Osteoblast (primary cell): Measurements from ENCODE around the gene SORBS1. TPM values are rescaled to one million over a fixed set of nuclear protein-coding genes. Genes with fewer than 3 reads are reported as not detected.
"Not testable (repeated sequence)": the region's sequence is repeated elsewhere in the genome, so short reads cannot be mapped to it uniquely, and the experiment has no call there.

Experiments
- DNase-seq: peaks from one replicate; pipeline ENCODE4 v3.0.0; 2011; ENCODE audit warnings: low spot score, mixed read lengths; ENCODE audit not compliant: insufficient read length; ENCODE audit errors: missing footprints
- H2AFZ ChIP-seq: 2 replicates; pipeline ENCODE4 v1.6.0; 2011; ENCODE audit warnings: mild to moderate bottlenecking, low read length
- H3K27ac ChIP-seq: 2 replicates; pipeline ENCODE4 v1.5.1; 2011; ENCODE audit warnings: mild to moderate bottlenecking, low read depth, low read length, moderate library complexity
- H3K27me3 ChIP-seq: 2 replicates; pipeline ENCODE4 v1.6.0; 2012; ENCODE audit warnings: mild to moderate bottlenecking, control low read depth, inconsistent platforms, low read length, moderate library complexity; ENCODE audit not compliant: insufficient read depth
- H3K36me3 ChIP-seq: 2 replicates; pipeline ENCODE4 v1.5.1; 2011; ENCODE audit warnings: mild to moderate bottlenecking, low read length, control low read depth, moderate library complexity; ENCODE audit not compliant: insufficient read depth
- H3K4me1 ChIP-seq: 2 replicates; pipeline ENCODE4 v1.5.1; 2011; ENCODE audit warnings: mild to moderate bottlenecking, low read length, control low read depth, moderate library complexity; ENCODE audit not compliant: insufficient read depth
- H3K4me2 ChIP-seq: 2 replicates; pipeline ENCODE4 v1.6.0; 2011; ENCODE audit warnings: mild to moderate bottlenecking, low read length; ENCODE audit not compliant: insufficient read depth
- H3K4me3 ChIP-seq: fragments of 200-600 bp; sonication (generic); 3 replicates; pipeline ENCODE4 v1.5.1; 2012; ENCODE audit warnings: mild to moderate bottlenecking, low read length, inconsistent platforms; ENCODE audit not compliant: insufficient read depth
- H3K79me2 ChIP-seq: 2 replicates; pipeline ENCODE4 v1.6.0; 2012; ENCODE audit warnings: mild to moderate bottlenecking, low read length, control low read depth, inconsistent platforms; ENCODE audit not compliant: insufficient read depth
- H3K9me3 ChIP-seq: 2 replicates; pipeline ENCODE4 v1.5.1; 2011; ENCODE audit warnings: low read depth, low read length, control low read depth
- H4K20me1 ChIP-seq: 2 replicates; pipeline ENCODE4 v1.6.0; 2012; ENCODE audit warnings: mild to moderate bottlenecking, low read length, control low read depth; ENCODE audit not compliant: insufficient read depth
- CTCF ChIP-seq: IDR thresholded peaks from 2 replicates; pipeline ENCODE4 v1.5.1; 2011; ENCODE audit warnings: mild to moderate bottlenecking, low read depth, low read length, moderate library complexity; ENCODE audit errors: extremely low read depth
- total RNA-seq: library from RNA; depleted of rRNA; stranded (reverse); fragments of >200 nt; gene quantifications from 2 replicates; pipeline ENCODE4 v1.2.3, GENCODE V29; 2012

The SORBS1 gene
- total RNA-seq, 1 donor, result 0.72 TPM

DNA sequence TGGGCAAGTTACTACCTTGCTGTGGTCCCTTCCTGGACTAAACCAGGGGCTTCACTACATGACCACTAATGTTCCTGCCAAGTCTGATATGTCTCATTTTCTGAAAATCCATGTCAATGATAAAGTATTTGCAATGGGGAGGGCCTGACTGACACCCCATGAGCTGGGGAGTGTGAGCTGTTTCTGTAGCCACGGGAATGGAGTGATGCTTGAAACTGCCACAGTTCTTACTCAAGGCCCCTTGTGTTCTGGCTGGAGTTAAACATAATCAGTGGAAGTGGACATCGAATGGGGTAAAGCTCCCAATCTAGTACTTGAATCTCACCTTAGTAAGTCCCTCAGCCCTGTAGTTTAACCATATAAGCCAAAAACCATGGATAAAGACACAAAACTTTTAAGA, 208.5 kb downstream of the SORBS1 start:
- H3K4me1 ChIP-seq, result no peaks in the 10 kb centered on the region
- H3K27me3 ChIP-seq, result no peaks in the 10 kb centered on the region
- H3K4me3 ChIP-seq, result no peak overlapping the region
- H2AFZ ChIP-seq, result no peak overlapping the region
- TF ChIP-seq CTCF, result no peak
- no peak for DNase-seq
- no peak overlapping the region for H3K27ac ChIP-seq
- no peaks in the 10 kb centered on the region for H3K36me3 ChIP-seq
- no peak overlapping the region for H3K4me2 ChIP-seq
- H4K20me1 ChIP-seq, result no peaks in the 10 kb centered on the region
- H3K79me2 ChIP-seq, result no peaks in the 10 kb centered on the region
- H3K9me3 ChIP-seq, result no peaks in the 10 kb centered on the region

- H3K4me1 ChIP-seq, result no peaks in the 10 kb centered on the region
These were observed 210.3 kb downstream of the SORBS1 start for GRCh38 chr10:95350830-95351228.

DNA sequence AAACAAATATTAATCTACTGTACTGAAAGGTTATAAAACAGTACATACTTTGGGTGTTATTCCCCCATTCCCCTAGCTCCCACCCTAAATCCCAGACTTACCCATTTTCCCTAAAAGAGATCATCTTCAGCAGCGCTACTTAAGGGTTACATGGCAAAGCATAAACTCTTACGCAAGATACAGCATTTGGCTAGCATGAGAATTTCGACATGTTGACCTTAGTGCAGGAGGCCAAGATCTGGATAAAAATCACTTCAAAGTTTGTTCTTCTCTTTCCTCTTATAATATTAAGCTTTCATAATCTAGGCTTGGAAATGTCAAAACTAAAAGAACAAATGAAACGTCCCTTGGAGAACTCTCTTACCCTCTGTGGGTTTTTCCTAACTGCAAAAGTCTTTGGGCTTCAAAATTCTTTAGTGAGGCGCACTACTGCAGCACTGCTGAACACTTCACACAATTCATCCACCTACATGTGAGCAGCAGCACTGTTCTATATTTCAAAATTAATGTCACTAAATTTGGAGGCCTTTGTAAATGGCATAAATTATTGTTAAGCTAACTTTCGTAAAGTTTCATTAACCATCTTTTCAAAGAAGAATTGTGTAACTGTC, 210.8 kb downstream of the SORBS1 start:
- Histone ChIP-seq H3K79me2 (no peaks in the 10 kb centered on the region), H3K4me3 (no peak overlapping the region), H3K27ac (no peak overlapping the region), H3K9me3 (no peaks in the 10 kb centered on the region), H4K20me1 (no peaks in the 10 kb centered on the region), H3K27me3 (no peaks in the 10 kb centered on the region), H3K4me2 (no peak overlapping the region), H3K4me1 (no peaks in the 10 kb centered on the region), H2AFZ (no peak overlapping the region), H3K36me3 (no peaks in the 10 kb centered on the region)
- DNase-seq, result no peak
- TF ChIP-seq CTCF, result no peak

More at GRCh38 chr10:95350830-95351228, 210.3 kb downstream of the SORBS1 start:
- Histone ChIP-seq H3K4me2 (no peak overlapping the region), H2AFZ (no peak overlapping the region), H3K27me3 (no peaks in the 10 kb centered on the region), H3K27ac (no peak overlapping the region), H3K9me3 (no peaks in the 10 kb centered on the region), H3K4me3 (no peak overlapping the region), H3K79me2 (no peaks in the 10 kb centered on the region), H3K36me3 (no peaks in the 10 kb centered on the region), H4K20me1 (no peaks in the 10 kb centered on the region)
- DNase-seq, result no peak
- no peak for TF ChIP-seq CTCF

- not testable (repeated sequence) for H3K9me3 ChIP-seq, H2AFZ ChIP-seq, H3K4me1 ChIP-seq, H3K27ac ChIP-seq, H3K36me3 ChIP-seq, H4K20me1 ChIP-seq, H3K79me2 ChIP-seq, DNase-seq, H3K27me3 ChIP-seq, H3K4me3 ChIP-seq, H3K4me2 ChIP-seq
These were observed 213.8 kb downstream of the SORBS1 start for GRCh38 chr10:95347402-95347766.
